NCI-H2081 (cell line): ENCODE results near the gene ERC2.
"Not testable (repeated sequence)": the region's sequence is repeated elsewhere in the genome, so short reads cannot be mapped to it uniquely, and the experiment has no call there.

ENCODE experiments used
- DNase-seq, 2 experiments: peaks; one replicate each; lab custom pipeline; 2025; lab: John Stamatoyannopoulos, UW

The ERC2 gene

GRCh38 chr3:55880357-55880756 lies 587.9 kb downstream of the ERC2 start:
- no peak for DNase-seq

GRCh38 chr3:55879901-55880331 lies 588.4 kb downstream of the ERC2 start:
- no peak for DNase-seq

GRCh38 chr3:55877703-55878102 lies 590.6 kb downstream of the ERC2 start:
- no peak for DNase-seq

- DNase-seq: peak in 1 of 2 experiments; percentile 10
Observed at GRCh38 chr3:55876560-55876959, 591.7 kb downstream of the ERC2 start.

- DNase-seq: no peak
Observed at GRCh38 chr3:55875113-55875512, 593.2 kb downstream of the ERC2 start.

GRCh38 chr3:55873523-55874254 lies 594.6 kb downstream of the ERC2 start:
- no peak for DNase-seq

GRCh38 chr3:55870594-55870993 lies 597.7 kb downstream of the ERC2 start:
- DNase-seq: no peak

- DNase-seq: no peak
Observed at GRCh38 chr3:55868347-55868746, 599.9 kb downstream of the ERC2 start.

GRCh38 chr3:55863028-55863427 lies 605.2 kb downstream of the ERC2 start:
- no peak for DNase-seq

GRCh38 chr3:55860049-55860721 lies 608.1 kb downstream of the ERC2 start:
- peak; percentile 60 to 87 for DNase-seq

GRCh38 chr3:55859305-55859704 lies 609.0 kb downstream of the ERC2 start:
- peak in 1 of 2 experiments; percentile 3 for DNase-seq

GRCh38 chr3:55858727-55859126 lies 609.5 kb downstream of the ERC2 start:
- no peak for DNase-seq

GRCh38 chr3:55858302-55858701 lies 610.0 kb downstream of the ERC2 start:
- DNase-seq: no peak

- no peak for DNase-seq
Observed at GRCh38 chr3:55857633-55858032, 610.6 kb downstream of the ERC2 start.

GRCh38 chr3:55855311-55855710 lies 613.0 kb downstream of the ERC2 start:
- DNase-seq: no peak

GRCh38 chr3:55854494-55854893 lies 613.8 kb downstream of the ERC2 start:
- no peak for DNase-seq

GRCh38 chr3:55852326-55852725 lies 615.9 kb downstream of the ERC2 start:
- DNase-seq: no peak

GRCh38 chr3:55842204-55842603 lies 626.1 kb downstream of the ERC2 start:
- DNase-seq: no peak

- DNase-seq: not testable (repeated sequence)
Observed at GRCh38 chr3:55831876-55832275, 636.4 kb downstream of the ERC2 start.

- DNase-seq: no peak
Observed at GRCh38 chr3:55828712-55829111, 639.6 kb downstream of the ERC2 start.

GRCh38 chr3:55827786-55828185 lies 640.5 kb downstream of the ERC2 start:
- no peak for DNase-seq

GRCh38 chr3:55826731-55827496 lies 641.4 kb downstream of the ERC2 start:
- DNase-seq: no peak

- DNase-seq: no peak
Observed at GRCh38 chr3:55826097-55826496, 642.2 kb downstream of the ERC2 start.
